ENCODE data around the gene FOXP1. TPM values are rescaled to one million over a fixed set of nuclear protein-coding genes. Genes with fewer than 3 reads are reported as not detected.

The FOXP1 gene
- total and polyA plus RNA-seq, 9 of the 15 experiments (the other 6 are each of a cell fraction or from before 2014, with no cell fraction given): 7.7 to 34.5 (median 13.7) TPM

GRCh38 chr3:71348831-71349230 is 234.7 kb downstream of the FOXP1 start:
- CTCF ChIA-PET (ENCODE audit: low intra/inter-chr PET ratio): no interaction called here
- POLR2A ChIA-PET: no interaction called here
- 100% methylated on average over 2 of the region's 2 CpGs for WGBS (ENCODE audit: insufficient coverage, low coverage, missing lambda C conversion rate)

GRCh38 chr3:71348001-71348632 is 235.4 kb downstream of the FOXP1 start:
- Histone ChIP-seq H3K9me3 (replicated peaks; ENCODE audit: control insufficient read depth, insufficient read depth, low read depth, low read length) (no peaks in the 10 kb centered on the region), H4K20me1 (replicated peaks; ENCODE audit: control insufficient read depth, insufficient read depth, low read length) (no peaks in the 10 kb centered on the region), H3K79me2 (ENCODE audit: control insufficient read depth, insufficient read depth, low read length) (no peaks in the 10 kb centered on the region), H3K9me1 (ENCODE audit: control insufficient read depth, insufficient read depth, low read length) (no peaks in the 10 kb centered on the region), H3K27me3 (ENCODE audit: control insufficient read depth in 2 of 2, insufficient read depth in 2 of 2, low read length in 2 of 2) (no peaks in the 10 kb centered on the region), H3K4me1 (replicated peaks in 1 of 2; ENCODE audit: control insufficient read depth in 2 of 2, insufficient read depth in 2 of 2, low read length in 2 of 2) (no peaks in the 10 kb centered on the region; a peak in 1 of 5 replicates), H2AFZ (ENCODE audit: low read depth, low read length) (no peak overlapping the region), H3K36me3 (ENCODE audit: control insufficient read depth, insufficient read depth, low read length) (no peaks in the 10 kb centered on the region), H3K9ac (ENCODE audit: insufficient read depth in 1 of 2, low read depth in 2 of 2, low read length in 2 of 2) (no peak overlapping the region), H3K4me2 (ENCODE audit: insufficient read depth, low read length) (no peak overlapping the region), H3K27ac (ENCODE audit: extremely low read depth, low read depth, low read length) (no peak overlapping the region), H3K4me3 (no peak overlapping the region)
- in situ Hi-C loops (cut with MboI): no loop called here
- POLR2A ChIA-PET: interaction anchor here (0.6 kb wide), 1 partner anchor 220 kb away, joined by 3 read pairs; no protein-coding TSS in a partner anchor
- intact Hi-C loops (cut with micrococcal nuclease): no loop called here
- TF ChIP-seq RAD51 (IDR thresholded peaks at IDR 0.05; ENCODE audit: borderline replicate concordance, low read depth) (no peak), ETV5 (CRISPR knock-in tag; IDR thresholded peaks at IDR 0.05; ENCODE audit: low read depth) (no peak), NFYB (IDR thresholded peaks at IDR 0.05; ENCODE audit: extremely low read depth, insufficient read length) (no peak), HDGF (IDR thresholded peaks at IDR 0.05) (no peak), MEF2D (tag; conservative IDR thresholded peaks at IDR 0.05; ENCODE audit: low read depth) (no peak), MAFG (tag; conservative IDR thresholded peaks at IDR 0.05) (no peak), SMARCA5 (IDR thresholded peaks at IDR 0.05) (no peak), KHSRP (IDR thresholded peaks at IDR 0.05) (no peak), CAMTA2 (CRISPR knock-in tag; conservative IDR thresholded peaks at IDR 0.05) (no peak), ZNF197 (CRISPR knock-in tag; IDR thresholded peaks at IDR 0.05; ENCODE audit: low read depth) (no peak), PCBP1 (IDR thresholded peaks at IDR 0.05; ENCODE audit: low read depth, low read length, poor library complexity, severe bottlenecking) (no peak), NR2F6 (CRISPR knock-in tag; IDR thresholded peaks at IDR 0.05) (no peak), LEF1 (IDR thresholded peaks at IDR 0.05) (no peak), SIX5 (IDR thresholded peaks at IDR 0.05; ENCODE audit: borderline replicate concordance in 1 of 2, insufficient read depth in 1 of 2, low read depth in 1 of 2, low read length in 2 of 2) (no peak)
- no peak for ATAC-seq
- 77% methylated on average over 9 of the region's 9 CpGs for WGBS (ENCODE audit: insufficient coverage, low coverage, missing lambda C conversion rate)
- DNase-seq (ENCODE audit: extremely low read depth in 1 of 4, low spot score in 3 of 4): no peak
- no peak for FAIRE-seq
- BruUV-seq (replicated peaks): no TSS peak
- CTCF ChIA-PET (ENCODE audit: low intra/inter-chr PET ratio): no interaction called here

More at GRCh38 chr3:71348831-71349230, 234.7 kb downstream of the FOXP1 start:
- Histone ChIP-seq H3K27ac (ENCODE audit: extremely low read depth, low read depth, low read length) (no peak overlapping the region), H3K9me3 (replicated peaks; ENCODE audit: control insufficient read depth, insufficient read depth, low read depth, low read length) (no peaks in the 10 kb centered on the region), H4K20me1 (replicated peaks; ENCODE audit: control insufficient read depth, insufficient read depth, low read length) (no peaks in the 10 kb centered on the region), H3K27me3 (ENCODE audit: control insufficient read depth in 2 of 2, insufficient read depth in 2 of 2, low read length in 2 of 2) (no peaks in the 10 kb centered on the region), H2AFZ (ENCODE audit: low read depth, low read length) (no peak overlapping the region), H3K4me3 (no peak overlapping the region), H3K36me3 (ENCODE audit: control insufficient read depth, insufficient read depth, low read length) (no peaks in the 10 kb centered on the region), H3K79me2 (ENCODE audit: control insufficient read depth, insufficient read depth, low read length) (no peaks in the 10 kb centered on the region), H3K9ac (ENCODE audit: insufficient read depth in 1 of 2, low read depth in 2 of 2, low read length in 2 of 2) (no peak overlapping the region), H3K4me2 (ENCODE audit: insufficient read depth, low read length) (no peak overlapping the region), H3K4me1 (replicated peaks in 1 of 2; ENCODE audit: control insufficient read depth in 2 of 2, insufficient read depth in 2 of 2, low read length in 2 of 2) (no peaks in the 10 kb centered on the region; a peak in 1 of 5 replicates), H3K9me1 (ENCODE audit: control insufficient read depth, insufficient read depth, low read length) (no peaks in the 10 kb centered on the region)
- ATAC-seq: no peak
- DNase-seq (ENCODE audit: extremely low read depth in 1 of 4, low spot score in 3 of 4): no peak
- FAIRE-seq: no peak
- no peak for TF ChIP-seq TRIM28 (IDR thresholded peaks at IDR 0.05)
- TF ChIP-seq ZFPM2 (CRISPR knock-in tag; IDR thresholded peaks at IDR 0.05): no peak
- TF ChIP-seq ZBTB7A (IDR thresholded peaks at IDR 0.05; ENCODE audit: borderline replicate concordance, control insufficient read depth, low read depth, low read length): no peak
- no TSS peak for BruUV-seq (replicated peaks)
- in situ Hi-C loops (cut with MboI): no loop called here
- intact Hi-C loops (cut with micrococcal nuclease): no loop called here
